Mesendoderm (in vitro differentiated cells): ENCODE data around the gene SPRR2B.

Experiments used
- DNase-seq: peaks from one replicate; pipeline ENCODE4 v3.0.0; 2013
- H2AK5ac ChIP-seq: 2 replicates; pipeline ENCODE4 v1.6.1; 2013; ENCODE audit warnings: low read length, inconsistent platforms
- H2BK120ac ChIP-seq: 2 replicates; pipeline ENCODE4 v1.6.1; 2013; ENCODE audit warnings: low read depth, mild to moderate bottlenecking, low read length, moderate library complexity, mixed read lengths
- H2BK15ac ChIP-seq: replicated peaks from 2 replicates; pipeline ENCODE4 v1.6.1; 2013; ENCODE audit warnings: low read depth, mild to moderate bottlenecking, moderate library complexity
- H2BK5ac ChIP-seq: 2 replicates; pipeline ENCODE4 v1.6.1; 2013; ENCODE audit warnings: low read length, inconsistent platforms
- H3K18ac ChIP-seq: 2 replicates; pipeline ENCODE4 v1.6.1; 2013; ENCODE audit warnings: mild to moderate bottlenecking, low read length, mixed read lengths
- H3K23ac ChIP-seq: one replicate; pipeline ENCODE4 v1.6.1; 2013; ENCODE audit warnings: low read length
- H3K27ac ChIP-seq: 2 replicates; pipeline ENCODE4 v1.5.1; 2013; ENCODE audit warnings: low read depth, mild to moderate bottlenecking, inconsistent platforms, low read length, moderate library complexity
- H3K27me3 ChIP-seq: 2 replicates; pipeline ENCODE4 v1.6.1; 2013; ENCODE audit warnings: low read length, control low read depth, mild to moderate bottlenecking, inconsistent platforms; ENCODE audit not compliant: insufficient read depth, poor library complexity
- H3K36me3 ChIP-seq: 2 replicates; pipeline ENCODE4 v1.6.1; 2013; ENCODE audit warnings: low read length, inconsistent platforms; ENCODE audit not compliant: control insufficient read depth, insufficient read depth
- H3K4ac ChIP-seq: one replicate; pipeline ENCODE4 v1.6.1; 2013; ENCODE audit warnings: low read depth, mild to moderate bottlenecking, low read length, moderate library complexity
- H3K4me1 ChIP-seq: 2 replicates; pipeline ENCODE4 v1.6.1; 2013; ENCODE audit warnings: low read depth, low read length, inconsistent platforms; ENCODE audit not compliant: control insufficient read depth
- H3K4me2 ChIP-seq: 2 replicates; pipeline ENCODE4 v1.6.1; 2013; ENCODE audit warnings: low read length
- H3K4me3 ChIP-seq: 2 replicates; pipeline ENCODE4 v1.5.1; 2013; ENCODE audit warnings: mild to moderate bottlenecking, low read length
- H3K56ac ChIP-seq: one replicate; pipeline ENCODE4 v1.6.1; 2013; ENCODE audit warnings: low read length
- H3K79me1 ChIP-seq: 2 replicates; pipeline ENCODE4 v1.6.1; 2013; ENCODE audit warnings: low read length, inconsistent platforms
- H3K79me2 ChIP-seq: 2 replicates; pipeline ENCODE4 v1.6.1; 2013; ENCODE audit warnings: mild to moderate bottlenecking, low read length; ENCODE audit not compliant: control insufficient read depth, insufficient read depth
- H3K9ac ChIP-seq: 2 replicates; pipeline ENCODE4 v1.6.1; 2013; ENCODE audit warnings: low read length, inconsistent platforms
- H4K5ac ChIP-seq: one replicate; pipeline ENCODE4 v1.6.1; 2013; ENCODE audit warnings: low read length
- H4K8ac ChIP-seq: one replicate; pipeline ENCODE4 v1.6.1; 2013; ENCODE audit warnings: low read depth, mild to moderate bottlenecking, control low read depth, low read length, moderate library complexity
- WGBS: extraction: QIAGEN DNeasy Blood & Tissue Kit; methylation state at CpG from one replicate; pipeline ENCODE4 v1.1.7; 2013; ENCODE audit warnings: low lambda C conversion rate, missing lambda C conversion rate; ENCODE audit not compliant: insufficient coverage; ENCODE audit errors: extremely low coverage; 5-methylcytosine and 5-hydroxymethylcytosine counted together

SPRR2B gene

GRCh38 chr1:153100245-153100644, 28.8 kb upstream of the SPRR2B start:
- Histone ChIP-seq H2AK5ac (no peak overlapping the region), H3K18ac (no peak overlapping the region), H3K27me3 (no peaks in the 10 kb centered on the region)

DNA sequence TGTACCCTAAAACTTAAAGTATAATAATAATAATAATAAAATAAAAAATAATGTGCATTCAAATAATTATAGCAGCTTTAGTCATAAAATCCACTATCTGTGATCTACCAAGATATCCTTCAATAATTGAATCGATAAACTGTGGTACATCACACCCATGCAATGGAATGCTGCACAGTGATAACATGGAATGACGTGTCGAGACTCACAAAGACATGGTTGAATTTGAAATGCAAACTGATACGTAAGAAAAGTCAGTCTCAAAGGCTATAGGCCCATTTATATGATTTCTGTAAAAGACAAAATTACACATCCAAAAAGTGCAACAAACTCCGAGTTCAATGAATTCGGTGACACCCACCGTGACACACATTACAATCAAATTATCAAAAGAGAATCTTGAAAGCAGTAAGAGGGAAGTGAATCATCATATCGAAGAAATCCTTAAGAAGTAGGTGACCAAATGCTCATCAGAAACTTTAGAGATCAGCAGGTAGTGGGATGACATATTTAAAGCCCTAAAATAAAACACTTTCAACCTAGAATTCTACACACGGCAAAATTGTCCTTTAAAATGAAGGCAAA, 28.1 kb upstream of the SPRR2B start:
- Histone ChIP-seq H3K4me1 (no peaks in the 10 kb centered on the region), H3K79me2 (no peaks in the 10 kb centered on the region), H3K27me3 (no peaks in the 10 kb centered on the region), H2BK15ac (no peak overlapping the region), H4K5ac (no peak overlapping the region), H3K79me1 (no peaks in the 10 kb centered on the region), H3K4me3 (no peak overlapping the region), H3K4ac (no peak overlapping the region), H3K27ac (no peak overlapping the region), H3K9ac (no peak overlapping the region), H3K23ac (no peak overlapping the region), H2BK5ac (no peak overlapping the region), H3K36me3 (no peaks in the 10 kb centered on the region), H3K4me2 (no peak overlapping the region), H3K18ac (no peak overlapping the region), H2AK5ac (no peak overlapping the region), H4K8ac (no peak overlapping the region), H3K56ac (no peak overlapping the region), H2BK120ac (no peak overlapping the region)
- DNase-seq = no peak
- WGBS = no CpG with 5 or more reads among the region's 9 CpGs

More at GRCh38 chr1:153100245-153100644, 28.8 kb upstream of the SPRR2B start:
- Histone ChIP-seq H3K4ac (no peak overlapping the region), H3K27ac (no peak overlapping the region), H4K5ac (no peak overlapping the region), H3K56ac (no peak overlapping the region), H2BK120ac (no peak overlapping the region), H3K9ac (no peak overlapping the region), H3K4me1 (no peaks in the 10 kb centered on the region), H3K23ac (no peak overlapping the region), H3K4me2 (no peak overlapping the region), H3K79me1 (no peaks in the 10 kb centered on the region), H2BK15ac (no peak overlapping the region), H4K8ac (no peak overlapping the region), H3K4me3 (no peak overlapping the region), H3K36me3 (no peaks in the 10 kb centered on the region), H3K79me2 (no peaks in the 10 kb centered on the region), H2BK5ac (no peak overlapping the region)
- DNase-seq = peak; percentile 31
- WGBS = no CpG with 5 or more reads among the region's 5 CpGs

- Histone ChIP-seq H3K9ac (no peak overlapping the region), H3K18ac (no peak overlapping the region), H2BK120ac (no peak overlapping the region), H3K4me1 (no peaks in the 10 kb centered on the region), H3K27me3 (no peaks in the 10 kb centered on the region), H2BK15ac (no peak overlapping the region), H4K5ac (no peak overlapping the region), H3K79me2 (no peaks in the 10 kb centered on the region), H3K4ac (no peak overlapping the region), H3K4me3 (no peak overlapping the region), H4K8ac (no peak overlapping the region), H3K23ac (no peak overlapping the region), H3K56ac (no peak overlapping the region), H2BK5ac (no peak overlapping the region), H3K4me2 (no peak overlapping the region), H3K36me3 (no peaks in the 10 kb centered on the region), H3K79me1 (no peaks in the 10 kb centered on the region), H3K27ac (no peak overlapping the region), H2AK5ac (no peak overlapping the region)
- no peak for DNase-seq
These were observed 24.4 kb upstream of the SPRR2B start for GRCh38 chr1:153095764-153096163.

DNA sequence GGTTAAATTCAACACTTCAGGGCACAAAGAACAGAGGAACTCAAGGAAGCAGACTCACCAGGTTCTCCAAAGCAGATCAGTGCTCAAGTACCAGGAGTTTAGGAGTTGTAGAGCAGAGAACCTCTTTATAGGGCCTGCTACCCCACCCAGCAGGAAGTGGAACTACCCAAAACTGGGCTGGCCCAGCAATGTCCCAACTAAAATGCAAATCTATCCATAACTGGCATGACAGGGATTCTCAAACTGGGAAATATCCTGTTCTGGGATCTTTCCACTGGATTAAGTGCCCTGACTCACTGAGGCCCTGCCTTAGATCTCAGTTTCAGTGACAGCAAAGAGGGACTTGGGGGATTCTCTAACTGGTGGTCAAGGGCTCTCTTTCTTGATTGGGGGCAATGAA, 23.0 kb upstream of the SPRR2B start, which contains the start of gene SPRR2E:
Gene SPRR2E (minus strand): TSS at position 101 of the 400 bp plus-strand sequence. CDS start 775 bp downstream, outside the sequence.
- H2AK5ac ChIP-seq = no peak within 1 kb of the TSS
- H2BK5ac ChIP-seq = no peak within 1 kb of the TSS
- no peak within 1 kb of the TSS for H3K18ac ChIP-seq
- no peaks in the 10 kb centered on the region for H3K79me2 ChIP-seq
- H3K9ac ChIP-seq = no peak within 1 kb of the TSS
- no peak within 1 kb of the TSS for H3K4me2 ChIP-seq
- H2BK120ac ChIP-seq = no peak within 1 kb of the TSS
- DNase-seq = no peak
- no peaks in the 10 kb centered on the region for H3K36me3 ChIP-seq
- no peaks in the 10 kb centered on the region for H3K27me3 ChIP-seq
- no peak within 1 kb of the TSS for H4K8ac ChIP-seq
- H3K4me1 ChIP-seq = no peaks in the 10 kb centered on the region
- no peaks in the 10 kb centered on the region for H3K79me1 ChIP-seq
- no peak within 1 kb of the TSS for H2BK15ac ChIP-seq
- H3K4me3 ChIP-seq = no peak within 1 kb of the TSS
- H3K56ac ChIP-seq = no peak within 1 kb of the TSS
- no peak within 1 kb of the TSS for H4K5ac ChIP-seq
- H3K4ac ChIP-seq = no peak within 1 kb of the TSS
- no peak within 1 kb of the TSS for H3K27ac ChIP-seq
- H3K23ac ChIP-seq = no peak within 1 kb of the TSS

- no peak overlapping the region for H3K9ac ChIP-seq
- no peak overlapping the region for H2BK120ac ChIP-seq
- H3K56ac ChIP-seq = no peak overlapping the region
- H3K79me1 ChIP-seq = no peaks in the 10 kb centered on the region
- no peaks in the 10 kb centered on the region for H3K4me1 ChIP-seq
- H3K4me3 ChIP-seq = no peak overlapping the region
- H3K27me3 ChIP-seq = no peaks in the 10 kb centered on the region
- no peak for DNase-seq
- no peaks in the 10 kb centered on the region for H3K79me2 ChIP-seq
- H3K4me2 ChIP-seq = no peak overlapping the region
- H4K8ac ChIP-seq = no peak overlapping the region
- no peak overlapping the region for H4K5ac ChIP-seq
- no peak overlapping the region for H2AK5ac ChIP-seq
- H2BK15ac ChIP-seq = no peak overlapping the region
- WGBS = no CpG with 5 or more reads among the region's 1 CpG
- H3K18ac ChIP-seq = no peak overlapping the region
- H3K27ac ChIP-seq = no peak overlapping the region
- H3K36me3 ChIP-seq = no peaks in the 10 kb centered on the region
- no peak overlapping the region for H2BK5ac ChIP-seq
- H3K23ac ChIP-seq = no peak overlapping the region
- H3K4ac ChIP-seq = no peak overlapping the region
These were observed 16.2 kb upstream of the SPRR2B start for GRCh38 chr1:153087652-153088051.

DNA sequence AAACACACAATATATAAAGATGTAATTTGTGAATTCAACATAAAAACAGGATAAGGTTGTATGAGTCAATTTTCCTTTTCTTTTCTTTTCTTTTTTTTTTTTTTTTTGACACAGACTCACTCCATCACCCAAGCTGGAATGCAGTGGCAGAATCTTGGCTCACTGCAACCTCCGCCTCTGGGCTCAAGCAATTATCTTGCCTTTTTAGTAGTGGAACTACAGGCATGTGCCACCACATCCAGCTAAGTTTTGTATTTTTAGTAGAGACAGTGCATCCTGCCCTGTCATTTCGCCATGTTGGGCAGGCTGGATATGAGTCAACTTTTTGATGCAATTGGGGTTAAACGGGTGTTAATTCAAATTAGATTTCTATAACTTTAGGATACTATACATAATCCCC, 10.3 kb upstream of the SPRR2B start:
- H3K4me2 ChIP-seq = no peak overlapping the region
- H2BK15ac ChIP-seq = no peak overlapping the region
- no peaks in the 10 kb centered on the region for H3K36me3 ChIP-seq
- H2BK120ac ChIP-seq = no peak overlapping the region
- H2AK5ac ChIP-seq = no peak overlapping the region
- no peak overlapping the region for H3K4ac ChIP-seq
- H3K79me1 ChIP-seq = no peaks in the 10 kb centered on the region
- H3K23ac ChIP-seq = no peak overlapping the region
- no peak overlapping the region for H4K5ac ChIP-seq
- no peak overlapping the region for H3K9ac ChIP-seq
- no peak for DNase-seq
- H3K56ac ChIP-seq = no peak overlapping the region
- no CpG with 5 or more reads among the region's 3 CpGs for WGBS
- no peak overlapping the region for H4K8ac ChIP-seq
- H3K79me2 ChIP-seq = no peaks in the 10 kb centered on the region
- H3K18ac ChIP-seq = no peak overlapping the region
- no peaks in the 10 kb centered on the region for H3K27me3 ChIP-seq
- no peak overlapping the region for H2BK5ac ChIP-seq
- H3K4me1 ChIP-seq = no peaks in the 10 kb centered on the region
- no peak overlapping the region for H3K4me3 ChIP-seq
- no peak overlapping the region for H3K27ac ChIP-seq
